Measurements from ENCODE around the gene OPCML.

The OPCML gene

DNA sequence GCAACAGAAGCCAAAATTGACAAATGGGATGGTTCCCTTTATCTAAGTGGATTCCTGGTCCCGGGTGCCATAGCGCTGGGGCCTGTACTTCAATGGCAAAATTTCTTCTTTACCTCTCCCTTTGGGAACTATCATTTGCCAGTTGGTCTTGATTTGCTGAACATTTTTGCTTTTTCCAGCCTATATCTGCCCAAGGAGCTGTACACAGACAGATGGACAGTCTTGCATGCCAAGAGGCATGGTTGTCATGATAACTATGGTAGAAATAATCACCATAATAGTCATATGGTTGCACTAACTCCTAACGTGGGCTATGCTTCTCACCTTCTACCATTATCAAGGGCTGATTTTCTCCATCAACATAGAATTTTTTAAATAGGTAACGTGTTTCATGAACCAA, 1030.9 kb downstream of the OPCML start:
- CTCF ChIA-PET = no interaction called here
- DNase-seq (ENCODE audit: low read depth, low spot score) = no peak
- POLR2A ChIA-PET = no interaction called here
- TF ChIP-seq, protein P1, sequence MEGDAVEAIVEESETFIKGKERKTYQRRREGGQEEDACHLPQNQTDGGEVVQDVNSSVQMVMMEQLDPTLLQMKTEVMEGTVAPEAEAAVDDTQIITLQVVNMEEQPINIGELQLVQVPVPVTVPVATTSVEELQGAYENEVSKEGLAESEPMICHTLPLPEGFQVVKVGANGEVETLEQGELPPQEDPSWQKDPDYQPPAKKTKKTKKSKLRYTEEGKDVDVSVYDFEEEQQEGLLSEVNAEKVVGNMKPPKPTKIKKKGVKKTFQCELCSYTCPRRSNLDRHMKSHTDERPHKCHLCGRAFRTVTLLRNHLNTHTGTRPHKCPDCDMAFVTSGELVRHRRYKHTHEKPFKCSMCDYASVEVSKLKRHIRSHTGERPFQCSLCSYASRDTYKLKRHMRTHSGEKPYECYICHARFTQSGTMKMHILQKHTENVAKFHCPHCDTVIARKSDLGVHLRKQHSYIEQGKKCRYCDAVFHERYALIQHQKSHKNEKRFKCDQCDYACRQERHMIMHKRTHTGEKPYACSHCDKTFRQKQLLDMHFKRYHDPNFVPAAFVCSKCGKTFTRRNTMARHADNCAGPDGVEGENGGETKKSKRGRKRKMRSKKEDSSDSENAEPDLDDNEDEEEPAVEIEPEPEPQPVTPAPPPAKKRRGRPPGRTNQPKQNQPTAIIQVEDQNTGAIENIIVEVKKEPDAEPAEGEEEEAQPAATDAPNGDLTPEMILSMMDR (IDR thresholded peaks at IDR 0.05; ENCODE audit: insufficient read depth, low read length, missing control alignments) = no peak
- H3K4me3 ChIP-seq (ENCODE audit: low read depth, low read length) = no peak overlapping the region

- H3K4me3 ChIP-seq (ENCODE audit: low read depth, low read length) = no peak overlapping the region
- CTCF ChIA-PET = interaction anchor here (1.0 kb wide), 1 partner anchor 442 kb away, joined by 3 read pairs; no protein-coding TSS in a partner anchor
- POLR2A ChIA-PET = no interaction called here
- no peak for DNase-seq (ENCODE audit: low read depth, low spot score)
- TF ChIP-seq, protein P1 (IDR thresholded peaks at IDR 0.05; ENCODE audit: insufficient read depth, low read length, missing control alignments) = no peak
Observed at GRCh38 chr11:132499661-132500060, 1032.6 kb downstream of the OPCML start.

DNA sequence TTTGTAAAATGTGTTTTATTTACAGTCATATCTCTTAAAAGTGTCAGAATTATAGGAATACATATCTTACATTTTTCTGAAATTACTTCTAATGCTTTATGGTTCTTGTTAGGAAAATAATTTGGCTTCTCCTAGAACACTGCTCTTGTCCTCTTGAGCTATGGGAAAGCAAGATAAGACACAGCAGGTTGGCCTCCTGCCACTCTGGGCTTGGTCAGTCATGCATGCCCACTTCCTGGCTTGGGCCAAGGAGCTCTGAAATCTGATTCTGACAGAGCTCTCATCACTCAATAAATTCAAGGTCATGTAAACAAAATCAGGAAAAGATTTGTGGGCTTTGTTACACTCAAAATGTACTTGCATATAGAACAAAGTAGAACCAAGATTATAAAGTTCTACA, 1036.0 kb downstream of the OPCML start:
- no peak overlapping the region for H3K4me3 ChIP-seq (ENCODE audit: low read depth, low read length)
- ChIA-PET CTCF (interaction anchor here (2.2 kb wide), 1 partner anchor 802 kb away, joined by 5 read pairs; no protein-coding TSS in a partner anchor), POLR2A (no interaction called here)
- no peak for DNase-seq (ENCODE audit: low read depth, low spot score)
- TF ChIP-seq, protein P1 (IDR thresholded peaks at IDR 0.05; ENCODE audit: insufficient read depth, low read length, missing control alignments) = no peak

DNA sequence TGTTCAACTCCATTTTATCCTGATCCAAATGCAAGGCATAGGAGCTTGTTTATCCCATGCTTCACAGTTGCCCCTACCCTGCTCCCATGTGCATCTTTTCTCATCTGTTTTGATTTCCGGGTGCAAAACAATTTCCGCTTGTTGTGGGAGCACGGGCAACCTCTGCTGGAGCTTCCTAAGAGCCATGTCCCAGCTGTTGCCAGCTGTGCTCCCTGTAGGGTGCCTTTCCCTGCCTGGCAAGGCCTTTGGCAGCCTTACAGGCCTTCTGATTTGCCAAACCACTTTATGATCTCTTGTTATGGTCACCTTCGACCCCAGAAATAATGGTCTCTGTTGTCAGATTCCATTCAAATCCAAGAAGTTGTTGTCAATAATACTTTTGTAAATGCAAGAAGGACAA, 1038.5 kb downstream of the OPCML start:
- TF ChIP-seq, protein P1 (IDR thresholded peaks at IDR 0.05; ENCODE audit: insufficient read depth, low read length, missing control alignments) = no peak
- ChIA-PET CTCF (interaction anchor here (0.9 kb wide), 1 partner anchor 447 kb away, joined by 4 read pairs; no protein-coding TSS in a partner anchor), POLR2A (no interaction called here)
- no peak overlapping the region for H3K4me3 ChIP-seq (ENCODE audit: low read depth, low read length)
- DNase-seq (ENCODE audit: low read depth, low spot score) = no peak

DNA sequence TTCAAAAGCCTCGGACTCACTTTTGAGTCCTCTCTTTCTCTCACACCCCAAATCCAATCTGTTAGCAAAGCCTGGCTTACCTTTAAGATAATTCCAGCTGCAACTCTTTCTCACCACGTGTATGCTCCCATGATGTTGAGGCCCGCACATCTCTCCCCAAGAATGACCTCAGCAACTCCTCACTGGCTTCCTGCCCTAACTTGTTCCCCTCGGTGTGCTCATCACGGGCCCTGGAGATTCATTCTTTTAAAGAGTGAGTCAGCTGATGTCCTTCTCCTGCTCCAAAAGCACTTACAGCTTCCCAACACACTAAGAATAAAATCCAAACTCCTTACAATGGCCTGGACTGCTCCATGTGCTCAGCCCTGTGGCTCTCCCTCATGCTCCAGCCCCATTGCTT, 1041.3 kb downstream of the OPCML start:
- no peak overlapping the region for H3K4me3 ChIP-seq (ENCODE audit: low read depth, low read length)
- DNase-seq (ENCODE audit: low read depth, low spot score) = no peak
- CTCF ChIA-PET = no interaction called here
- POLR2A ChIA-PET = no interaction called here
- TF ChIP-seq, protein P1 (IDR thresholded peaks at IDR 0.05; ENCODE audit: insufficient read depth, low read length, missing control alignments) = no peak

GRCh38 chr11:132486060-132486459, 1046.2 kb downstream of the OPCML start:
- no peak overlapping the region for H3K4me3 ChIP-seq (ENCODE audit: low read depth, low read length)
- CTCF ChIA-PET = no interaction called here
- DNase-seq (ENCODE audit: low read depth, low spot score) = no peak
- POLR2A ChIA-PET = no interaction called here
- TF ChIP-seq, protein P1 (IDR thresholded peaks at IDR 0.05; ENCODE audit: insufficient read depth, low read length, missing control alignments) = no peak
